ENCODE measurements around the gene CDC40.

The CDC40 gene

DNA sequence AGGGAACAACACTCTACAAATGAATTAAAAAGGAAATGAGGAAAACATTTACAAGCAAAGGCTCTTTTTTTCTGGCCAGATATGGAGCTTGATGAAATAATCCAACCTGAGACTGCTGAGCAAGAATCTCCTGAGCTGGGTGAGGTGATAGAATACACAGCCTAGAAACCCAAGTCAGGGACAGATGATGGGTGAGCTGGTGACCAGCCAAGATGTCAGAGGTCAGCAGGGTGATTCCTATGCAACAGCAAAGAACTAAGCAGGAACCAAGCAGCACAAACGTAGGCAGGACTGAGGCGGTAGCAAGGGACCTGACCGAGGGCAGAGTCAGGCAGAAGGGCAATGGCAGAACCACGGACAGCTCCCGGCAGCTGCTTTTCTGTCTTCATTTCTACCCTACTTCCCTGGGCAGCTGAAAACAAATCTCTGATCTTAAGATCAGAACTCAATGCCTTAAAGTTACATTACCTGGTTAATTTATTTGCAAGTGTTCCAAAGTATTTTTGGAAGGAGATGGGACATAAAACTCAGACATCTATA lies 75.1 kb downstream of the CDC40 start:
- H3K4me3 ChIP-seq (IDR thresholded peaks at IDR 0.05; ENCODE audit: insufficient read depth, low read depth, low read length): no peak overlapping the region
- no peak overlapping the region for H2AFZ ChIP-seq (ENCODE audit: low read depth)
- no peak overlapping the region for H3K27ac ChIP-seq
- H4K20me1 ChIP-seq (ENCODE audit: insufficient read depth): no peaks in the 10 kb centered on the region
- H3K4me2 ChIP-seq: no peak overlapping the region
- H3K27me3 ChIP-seq (ENCODE audit: insufficient read depth, low read depth): no peaks in the 10 kb centered on the region
- no peaks in the 10 kb centered on the region for H3K79me2 ChIP-seq (ENCODE audit: insufficient read depth, low read depth)
- no peaks in the 10 kb centered on the region for H3K4me1 ChIP-seq (ENCODE audit: low read depth, poor library complexity, severe bottlenecking)
- H3K36me3 ChIP-seq (ENCODE audit: insufficient read depth): no peaks in the 10 kb centered on the region
- no peak overlapping the region for H3K9ac ChIP-seq
- no peak for TF ChIP-seq CTCF (conservative IDR thresholded peaks at IDR 0.05; ENCODE audit: low read depth, low read length)

- no peaks in the 10 kb centered on the region for H3K27me3 ChIP-seq (ENCODE audit: insufficient read depth, low read depth)
- H2AFZ ChIP-seq (ENCODE audit: low read depth): no peak overlapping the region
- H3K4me3 ChIP-seq (IDR thresholded peaks at IDR 0.05; ENCODE audit: insufficient read depth, low read depth, low read length): no peak overlapping the region
- H4K20me1 ChIP-seq (ENCODE audit: insufficient read depth): no peaks in the 10 kb centered on the region
- H3K9ac ChIP-seq: no peak overlapping the region
- TF ChIP-seq CTCF (conservative IDR thresholded peaks at IDR 0.05; ENCODE audit: low read depth, low read length): no peak
- H3K4me2 ChIP-seq: no peak overlapping the region
- no peak overlapping the region for H3K27ac ChIP-seq
- H3K36me3 ChIP-seq (ENCODE audit: insufficient read depth): no peaks in the 10 kb centered on the region
- H3K4me1 ChIP-seq (ENCODE audit: low read depth, poor library complexity, severe bottlenecking): no peaks in the 10 kb centered on the region
- no peaks in the 10 kb centered on the region for H3K79me2 ChIP-seq (ENCODE audit: insufficient read depth, low read depth)
Observed at GRCh38 chr6:110256366-110256765, 76.1 kb downstream of the CDC40 start.

- H4K20me1 ChIP-seq (ENCODE audit: insufficient read depth): no peaks in the 10 kb centered on the region
- H3K4me3 ChIP-seq (IDR thresholded peaks at IDR 0.05; ENCODE audit: insufficient read depth, low read depth, low read length): no peak overlapping the region
- TF ChIP-seq CTCF (conservative IDR thresholded peaks at IDR 0.05; ENCODE audit: low read depth, low read length): no peak
- no peak overlapping the region for H2AFZ ChIP-seq (ENCODE audit: low read depth)
- H3K27ac ChIP-seq: no peak overlapping the region
- H3K4me2 ChIP-seq: no peak overlapping the region
- no peak overlapping the region for H3K9ac ChIP-seq
- H3K27me3 ChIP-seq (ENCODE audit: insufficient read depth, low read depth): no peaks in the 10 kb centered on the region
- no peaks in the 10 kb centered on the region for H3K36me3 ChIP-seq (ENCODE audit: insufficient read depth)
- no peaks in the 10 kb centered on the region for H3K79me2 ChIP-seq (ENCODE audit: insufficient read depth, low read depth)
- no peaks in the 10 kb centered on the region for H3K4me1 ChIP-seq (ENCODE audit: low read depth, poor library complexity, severe bottlenecking)
Observed at GRCh38 chr6:110265273-110265672, 85.0 kb downstream of the CDC40 start.

DNA sequence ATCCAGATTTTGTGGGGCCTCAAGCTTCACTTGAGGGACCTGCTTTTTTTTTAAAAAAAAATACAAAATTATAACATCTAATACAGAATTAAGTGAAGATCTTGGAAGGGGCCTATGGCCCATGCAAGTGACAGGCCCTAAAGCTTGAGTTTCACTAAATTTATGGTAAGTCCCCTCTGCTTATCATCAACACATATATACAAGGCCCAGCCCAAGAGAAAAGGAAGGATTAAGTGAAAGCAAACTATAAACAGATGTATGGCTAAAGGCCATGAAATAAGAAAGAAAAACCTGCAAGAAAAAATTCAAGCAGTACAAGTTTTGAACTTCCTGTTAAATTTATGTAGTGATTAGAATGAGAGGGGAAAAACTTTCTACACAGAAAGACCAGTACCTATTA lies 86.8 kb downstream of the CDC40 start:
- Histone ChIP-seq H2AFZ (ENCODE audit: low read depth) (no peak overlapping the region), H4K20me1 (ENCODE audit: insufficient read depth) (no peaks in the 10 kb centered on the region), H3K27me3 (ENCODE audit: insufficient read depth, low read depth) (no peaks in the 10 kb centered on the region), H3K4me3 (IDR thresholded peaks at IDR 0.05; ENCODE audit: insufficient read depth, low read depth, low read length) (no peak overlapping the region), H3K9ac (no peak overlapping the region), H3K79me2 (ENCODE audit: insufficient read depth, low read depth) (no peaks in the 10 kb centered on the region), H3K4me2 (no peak overlapping the region), H3K4me1 (ENCODE audit: low read depth, poor library complexity, severe bottlenecking) (no peaks in the 10 kb centered on the region), H3K27ac (no peak overlapping the region), H3K36me3 (ENCODE audit: insufficient read depth) (no peaks in the 10 kb centered on the region)
- TF ChIP-seq CTCF (conservative IDR thresholded peaks at IDR 0.05; ENCODE audit: low read depth, low read length): no peak

Measured in KMS-11 (cell line).